ENCODE measurements around the gene NPHS1.

The NPHS1 gene

DNA sequence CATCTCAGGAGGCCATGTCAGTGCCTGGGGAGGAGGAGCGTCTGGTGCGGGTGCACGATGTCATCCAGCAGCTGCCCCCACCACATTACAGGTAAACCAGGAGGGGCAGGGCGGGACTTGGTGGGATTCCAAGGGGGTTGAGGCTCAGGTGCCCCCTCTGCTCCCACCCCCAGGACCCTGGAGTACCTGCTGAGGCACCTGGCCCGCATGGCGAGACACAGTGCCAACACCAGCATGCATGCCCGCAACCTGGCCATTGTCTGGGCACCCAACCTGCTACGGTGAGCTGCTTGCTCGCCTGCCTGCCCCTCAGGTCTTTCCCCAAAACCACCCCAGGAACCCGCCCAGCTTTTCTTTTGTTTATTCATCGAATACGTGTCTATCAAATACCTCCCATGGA is 69.7 kb downstream of the NPHS1 start:
- no peak for DNase-seq (ENCODE audit: low spot score in 2 of 2)

DNA sequence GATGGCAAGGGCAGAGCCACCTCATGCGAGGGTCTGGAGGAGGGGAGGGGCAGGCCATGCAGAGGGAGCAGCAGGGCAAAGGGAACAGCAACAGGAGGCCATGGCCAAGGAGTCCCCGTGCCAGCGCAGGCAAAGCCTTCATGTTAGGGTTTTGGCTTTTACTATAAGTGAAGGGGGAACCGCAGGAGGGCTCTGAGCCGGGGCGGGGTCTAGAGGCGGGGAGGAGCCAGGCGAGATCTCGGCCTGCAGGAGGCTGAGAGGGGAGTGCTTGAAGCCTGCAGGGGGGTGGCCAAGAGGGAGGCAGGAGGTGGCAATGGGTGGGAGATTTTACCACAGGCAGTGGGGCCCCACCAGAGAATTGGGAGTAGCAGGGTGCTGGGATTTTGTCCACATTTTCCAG is 70.7 kb downstream of the NPHS1 start:
- Mint-ChIP-seq H3K27ac (no peak overlapping the region), H3K4me1 (peaks cover 13% of the 10 kb centered on the region), H3K4me3 (no peak overlapping the region)

More for the DNA sequence above, 69.7 kb downstream of the NPHS1 start:
- Mint-ChIP-seq H3K4me1 (peaks cover 8% of the 10 kb centered on the region), H3K4me3 (no peak overlapping the region), H3K36me3 (peaks cover 13% of the 10 kb centered on the region), H3K27ac (peak overlapping the region; percentile 5), H3K9me3 (no peaks in the 10 kb centered on the region)
- ATAC-seq: no peak

DNA sequence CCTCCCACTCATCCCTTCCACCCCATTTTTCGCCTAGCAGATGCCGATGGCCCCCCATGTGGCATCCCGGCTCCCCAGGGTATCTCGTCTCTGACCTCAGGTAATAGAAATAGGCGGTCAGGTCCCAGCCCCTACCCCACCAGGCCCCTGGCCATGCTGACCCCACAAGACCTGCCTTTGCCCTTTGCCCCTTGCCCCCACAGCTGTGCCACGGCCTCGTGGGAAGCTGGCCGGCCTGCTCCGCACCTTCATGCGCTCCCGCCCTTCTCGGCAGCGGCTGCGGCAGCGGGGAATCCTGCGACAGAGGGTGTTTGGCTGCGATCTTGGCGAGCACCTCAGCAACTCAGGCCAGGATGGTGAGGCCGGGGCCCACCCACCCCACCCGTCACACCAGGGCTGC is 71.6 kb downstream of the NPHS1 start:
- Mint-ChIP-seq H3K4me1 (peaks cover 22% of the 10 kb centered on the region), H3K36me3 (peaks cover 24% of the 10 kb centered on the region), H3K4me3 (no peak overlapping the region), H3K27ac (no peak overlapping the region), H3K9me3 (no peaks in the 10 kb centered on the region)
- DNase-seq (ENCODE audit: low spot score in 2 of 2): no peak
- no peak for ATAC-seq

More for the DNA sequence above, 70.7 kb downstream of the NPHS1 start:
- ATAC-seq (no peak), DNase-seq (ENCODE audit: low spot score in 2 of 2) (no peak)
- Mint-ChIP-seq H3K36me3 (peaks cover 16% of the 10 kb centered on the region), H3K9me3 (no peaks in the 10 kb centered on the region)

DNA sequence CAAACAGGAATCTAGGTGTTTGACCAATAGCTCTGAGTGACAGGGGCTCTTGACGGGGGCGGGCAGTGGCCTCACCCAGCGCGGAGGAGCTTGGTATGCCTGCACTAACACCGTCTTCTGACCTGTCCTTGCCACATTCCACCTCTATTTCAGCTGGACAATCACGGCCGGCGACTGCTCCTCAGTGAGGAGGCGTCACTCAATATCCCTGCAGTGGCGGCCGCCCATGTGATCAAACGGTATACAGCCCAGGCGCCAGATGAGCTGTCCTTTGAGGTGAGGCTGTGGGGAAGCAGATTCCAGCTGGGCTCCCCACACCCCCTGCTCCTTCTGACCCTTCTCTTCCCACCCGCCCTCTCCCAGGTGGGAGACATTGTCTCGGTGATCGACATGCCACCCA is 72.2 kb downstream of the NPHS1 start:
- Mint-ChIP-seq H3K36me3 (peaks cover 26% of the 10 kb centered on the region), H3K4me3 (no peak overlapping the region), H3K9me3 (no peaks in the 10 kb centered on the region), H3K27ac (no peak overlapping the region), H3K4me1 (peaks cover 23% of the 10 kb centered on the region)
- no peak for DNase-seq (ENCODE audit: low spot score in 2 of 2)
- no peak for ATAC-seq

DNA sequence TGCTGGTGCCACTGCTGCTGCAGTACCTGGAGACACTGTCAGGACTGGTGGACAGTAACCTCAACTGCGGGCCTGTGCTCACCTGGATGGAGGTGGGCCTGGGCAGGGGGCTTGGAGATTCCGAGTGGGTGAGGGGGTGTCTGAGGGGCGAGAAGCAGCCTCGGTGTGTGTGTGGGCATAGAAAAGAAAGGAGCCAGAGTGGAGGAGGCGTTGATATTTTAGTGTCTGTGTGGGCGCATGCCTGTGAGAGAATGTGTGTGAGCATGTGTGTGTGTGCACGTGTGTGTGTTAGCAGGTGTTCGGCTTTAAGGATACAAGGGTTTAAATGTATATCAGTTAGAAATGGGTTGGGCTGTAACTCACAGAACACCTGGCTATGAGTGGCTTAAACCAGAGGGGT is 73.3 kb downstream of the NPHS1 start:
- H3K4me1 Mint-ChIP-seq: peaks cover 33% of the 10 kb centered on the region
- H3K9me3 Mint-ChIP-seq: no peaks in the 10 kb centered on the region
- H3K4me3 Mint-ChIP-seq: no peak overlapping the region
- H3K27ac Mint-ChIP-seq: peak overlapping the region; percentile 40
- DNase-seq (ENCODE audit: low spot score in 2 of 2) (no peak), ATAC-seq (no peak)
- H3K36me3 Mint-ChIP-seq: peaks cover 30% of the 10 kb centered on the region

DNA sequence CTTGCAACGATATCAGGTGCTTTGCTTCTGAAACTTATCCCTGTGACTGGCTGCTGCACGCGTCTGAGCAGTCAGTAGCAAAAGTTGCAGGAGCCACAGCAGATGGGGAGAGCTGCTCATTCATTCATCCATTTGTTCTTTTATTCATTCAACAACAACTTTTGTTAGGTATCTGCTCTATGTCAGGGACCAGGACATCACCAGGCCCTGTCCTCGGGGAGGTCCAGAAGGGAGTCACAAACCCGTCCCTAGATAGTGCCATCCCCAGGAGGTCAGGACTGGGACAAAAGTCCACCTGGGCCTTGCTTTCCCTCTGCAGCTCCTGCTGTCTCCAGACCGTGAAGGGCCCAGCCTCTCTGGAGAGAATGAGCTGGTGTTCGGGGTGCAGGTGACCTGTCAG is 74.3 kb downstream of the NPHS1 start:
- H3K9me3 Mint-ChIP-seq: no peaks in the 10 kb centered on the region
- peaks cover 25% of the 10 kb centered on the region for H3K4me1 Mint-ChIP-seq
- DNase-seq (ENCODE audit: low spot score in 2 of 2) (no peak), ATAC-seq (no peak)
- no peak overlapping the region for H3K27ac Mint-ChIP-seq
- H3K36me3 Mint-ChIP-seq: peaks cover 30% of the 10 kb centered on the region
- H3K4me3 Mint-ChIP-seq: no peak overlapping the region

DNA sequence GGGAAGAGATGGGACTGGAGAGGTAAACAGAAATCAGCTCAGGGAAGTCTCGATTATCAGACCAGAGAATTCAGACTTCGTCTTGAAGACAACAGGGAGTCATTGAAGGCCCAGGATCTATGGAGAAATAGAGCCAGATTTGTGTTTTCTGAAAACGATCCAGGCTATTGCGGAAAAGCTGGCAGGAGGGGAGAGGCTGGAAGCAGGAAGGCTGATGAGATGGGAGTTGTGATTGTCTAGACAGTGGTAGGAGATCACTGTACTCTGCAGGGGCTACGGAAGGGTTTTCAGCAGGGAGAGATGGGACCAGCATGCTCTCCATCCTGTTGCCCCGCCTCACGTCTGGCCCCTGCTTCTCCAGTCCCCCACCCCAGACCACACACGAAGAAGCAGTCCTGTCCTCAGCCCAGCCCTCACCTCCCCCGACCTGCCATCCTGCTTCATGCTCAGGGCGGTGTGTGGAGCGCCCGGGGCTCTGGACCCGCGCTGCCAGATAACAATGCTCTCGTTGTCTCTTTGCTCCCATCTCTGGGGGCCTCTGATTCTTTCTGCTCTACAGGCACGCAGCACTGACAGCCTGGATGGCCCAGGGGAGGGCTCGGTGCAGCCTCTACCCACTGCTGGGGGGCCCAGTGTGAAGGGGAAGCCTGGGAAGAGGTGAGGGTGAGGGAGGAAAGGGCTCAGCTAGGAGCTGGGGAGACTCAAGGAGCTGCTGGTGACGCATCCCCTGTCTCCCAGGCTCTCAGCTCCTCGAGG is 75.0 kb downstream of the NPHS1 start:
- Mint-ChIP-seq H3K9me3 (no peaks in the 10 kb centered on the region), H3K4me3 (peak overlapping the region; percentile 82), H3K27ac (peak overlapping the region; percentile 80), H3K4me1 (peaks cover 25% of the 10 kb centered on the region), H3K36me3 (peaks cover 30% of the 10 kb centered on the region)
- no peak for ATAC-seq
- DNase-seq (ENCODE audit: low spot score in 2 of 2): no peak

DNA sequence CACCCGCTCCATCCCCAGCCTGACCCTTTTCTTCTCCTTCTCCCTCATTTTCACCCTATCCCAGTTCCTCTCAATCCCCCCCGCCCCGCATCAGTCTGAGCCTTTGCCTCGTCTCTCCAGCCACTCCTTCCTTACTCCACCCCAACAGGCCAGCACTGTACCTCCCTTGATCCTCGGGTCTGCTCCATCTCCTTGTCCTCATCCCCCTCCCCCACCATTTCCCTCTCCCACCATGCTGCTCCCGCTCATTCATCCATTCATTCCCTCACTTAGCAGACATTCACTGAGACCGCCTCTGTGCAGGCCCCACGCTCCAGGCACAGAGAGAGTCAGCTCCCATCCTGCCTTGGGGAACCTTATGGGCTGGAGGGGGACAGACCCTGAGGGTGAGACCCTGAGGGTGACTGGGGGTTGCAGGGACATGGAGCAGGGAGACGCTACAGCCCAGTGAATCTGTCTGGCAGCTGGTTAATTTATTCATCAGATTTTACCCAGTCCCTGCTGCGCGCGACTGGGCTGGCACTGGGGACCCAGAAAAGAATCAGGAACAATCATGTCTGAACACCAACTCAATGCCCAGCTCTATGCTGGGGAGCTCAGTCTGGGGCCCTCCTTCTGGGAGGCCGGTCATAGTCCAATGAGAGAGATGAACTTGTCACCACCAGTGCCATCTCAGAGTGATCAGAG is 76.1 kb downstream of the NPHS1 start:
- Mint-ChIP-seq H3K27ac (peak overlapping the region; percentile 80), H3K36me3 (peaks cover 24% of the 10 kb centered on the region), H3K4me1 (peaks cover 25% of the 10 kb centered on the region), H3K4me3 (peak overlapping the region; percentile 82), H3K9me3 (no peaks in the 10 kb centered on the region)
- ATAC-seq: no peak
- DNase-seq (ENCODE audit: low spot score in 2 of 2): no peak

All from stimulated activated effector memory CD8-positive, alpha-beta T cell treated with anti-CD3 and anti-CD28 coated beads, Interleukin-12 subunit alpha, Interleukin-12 subunit beta, amount 100 ng/mL, for 72 hours (primary cell).